ENCODE data around the gene NID2.

The NID2 gene

DNA sequence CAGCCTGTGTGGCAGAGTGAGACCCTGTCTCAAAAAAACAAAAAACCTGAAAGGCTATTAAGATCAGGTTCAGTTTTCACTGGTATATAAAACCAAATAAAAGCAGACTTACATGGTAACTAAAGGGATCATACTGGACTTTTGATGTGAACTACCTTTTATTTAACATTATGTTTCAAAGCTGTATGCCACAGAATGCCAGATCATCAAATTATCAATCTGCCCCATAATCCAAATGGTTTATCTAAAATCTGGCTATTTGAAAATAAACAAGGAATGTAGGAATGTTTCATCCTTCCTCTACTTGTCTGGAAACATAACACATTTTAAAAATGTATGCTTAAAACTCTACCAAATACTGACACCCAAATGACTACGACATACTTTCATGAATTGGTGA, 14.2 kb downstream of the NID2 start:
- TF ChIP-seq, protein P1, sequence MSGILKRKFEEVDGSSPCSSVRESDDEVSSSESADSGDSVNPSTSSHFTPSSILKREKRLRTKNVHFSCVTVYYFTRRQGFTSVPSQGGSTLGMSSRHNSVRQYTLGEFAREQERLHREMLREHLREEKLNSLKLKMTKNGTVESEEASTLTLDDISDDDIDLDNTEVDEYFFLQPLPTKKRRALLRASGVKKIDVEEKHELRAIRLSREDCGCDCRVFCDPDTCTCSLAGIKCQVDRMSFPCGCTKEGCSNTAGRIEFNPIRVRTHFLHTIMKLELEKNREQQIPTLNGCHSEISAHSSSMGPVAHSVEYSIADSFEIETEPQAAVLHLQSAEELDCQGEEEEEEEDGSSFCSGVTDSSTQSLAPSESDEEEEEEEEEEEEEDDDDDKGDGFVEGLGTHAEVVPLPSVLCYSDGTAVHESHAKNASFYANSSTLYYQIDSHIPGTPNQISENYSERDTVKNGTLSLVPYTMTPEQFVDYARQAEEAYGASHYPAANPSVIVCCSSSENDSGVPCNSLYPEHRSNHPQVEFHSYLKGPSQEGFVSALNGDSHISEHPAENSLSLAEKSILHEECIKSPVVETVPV (CRISPR knock-in tag; IDR thresholded peaks at IDR 0.05): no peak
- TF ChIP-seq TSHZ2 (CRISPR knock-in tag; IDR thresholded peaks at IDR 0.05) (no peak), CSDC2 (CRISPR knock-in tag; IDR thresholded peaks at IDR 0.05) (no peak), ZFP30 (CRISPR knock-in tag; IDR thresholded peaks at IDR 0.05) (no peak), ZNF565 (CRISPR knock-in tag; conservative IDR thresholded peaks at IDR 0.05; ENCODE audit: low read depth) (no peak), ARNTL (CRISPR knock-in tag; IDR thresholded peaks at IDR 0.05; ENCODE audit: borderline replicate concordance, low read depth) (no peak), ZNF8 (CRISPR knock-in tag; IDR thresholded peaks at IDR 0.05) (no peak), ESRRG (CRISPR knock-in tag; IDR thresholded peaks at IDR 0.05) (no peak), OSR1 (CRISPR knock-in tag; IDR thresholded peaks at IDR 0.05) (no peak), RARB (CRISPR knock-in tag; IDR thresholded peaks at IDR 0.05) (no peak), TOX (CRISPR knock-in tag; IDR thresholded peaks at IDR 0.05; ENCODE audit: borderline replicate concordance) (no peak), BACH2 (CRISPR knock-in tag; IDR thresholded peaks at IDR 0.05; ENCODE audit: borderline replicate concordance) (no peak), SNAI2 (CRISPR knock-in tag; IDR thresholded peaks at IDR 0.05) (no peak), ISL1 (CRISPR knock-in tag; IDR thresholded peaks at IDR 0.05) (no peak)
- TF ChIP-seq, protein P2, sequence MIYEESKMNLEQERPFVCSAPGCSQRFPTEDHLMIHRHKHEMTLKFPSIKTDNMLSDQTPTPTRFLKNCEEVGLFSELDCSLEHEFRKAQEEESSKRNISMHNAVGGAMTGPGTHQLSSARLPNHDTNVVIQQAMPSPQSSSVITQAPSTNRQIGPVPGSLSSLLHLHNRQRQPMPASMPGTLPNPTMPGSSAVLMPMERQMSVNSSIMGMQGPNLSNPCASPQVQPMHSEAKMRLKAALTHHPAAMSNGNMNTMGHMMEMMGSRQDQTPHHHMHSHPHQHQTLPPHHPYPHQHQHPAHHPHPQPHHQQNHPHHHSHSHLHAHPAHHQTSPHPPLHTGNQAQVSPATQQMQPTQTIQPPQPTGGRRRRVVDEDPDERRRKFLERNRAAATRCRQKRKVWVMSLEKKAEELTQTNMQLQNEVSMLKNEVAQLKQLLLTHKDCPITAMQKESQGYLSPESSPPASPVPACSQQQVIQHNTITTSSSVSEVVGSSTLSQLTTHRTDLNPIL (CRISPR knock-in tag; IDR thresholded peaks at IDR 0.05; ENCODE audit: low read depth): no peak
- ATAC-seq: no peak

GRCh38 chr14:52053044-52053443, 15.8 kb downstream of the NID2 start:
- no peak for ATAC-seq
- TF ChIP-seq, protein P3, sequence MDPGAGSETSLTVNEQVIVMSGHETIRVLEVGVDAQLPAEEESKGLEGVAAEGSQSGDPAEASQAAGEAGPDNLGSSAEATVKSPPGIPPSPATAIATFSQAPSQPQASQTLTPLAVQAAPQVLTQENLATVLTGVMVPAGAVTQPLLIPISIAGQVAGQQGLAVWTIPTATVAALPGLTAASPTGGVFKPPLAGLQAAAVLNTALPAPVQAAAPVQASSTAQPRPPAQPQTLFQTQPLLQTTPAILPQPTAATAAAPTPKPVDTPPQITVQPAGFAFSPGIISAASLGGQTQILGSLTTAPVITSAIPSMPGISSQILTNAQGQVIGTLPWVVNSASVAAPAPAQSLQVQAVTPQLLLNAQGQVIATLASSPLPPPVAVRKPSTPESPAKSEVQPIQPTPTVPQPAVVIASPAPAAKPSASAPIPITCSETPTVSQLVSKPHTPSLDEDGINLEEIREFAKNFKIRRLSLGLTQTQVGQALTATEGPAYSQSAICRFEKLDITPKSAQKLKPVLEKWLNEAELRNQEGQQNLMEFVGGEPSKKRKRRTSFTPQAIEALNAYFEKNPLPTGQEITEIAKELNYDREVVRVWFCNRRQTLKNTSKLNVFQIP (CRISPR knock-in tag; IDR thresholded peaks at IDR 0.05; ENCODE audit: borderline replicate concordance, low read depth): no peak

DNA sequence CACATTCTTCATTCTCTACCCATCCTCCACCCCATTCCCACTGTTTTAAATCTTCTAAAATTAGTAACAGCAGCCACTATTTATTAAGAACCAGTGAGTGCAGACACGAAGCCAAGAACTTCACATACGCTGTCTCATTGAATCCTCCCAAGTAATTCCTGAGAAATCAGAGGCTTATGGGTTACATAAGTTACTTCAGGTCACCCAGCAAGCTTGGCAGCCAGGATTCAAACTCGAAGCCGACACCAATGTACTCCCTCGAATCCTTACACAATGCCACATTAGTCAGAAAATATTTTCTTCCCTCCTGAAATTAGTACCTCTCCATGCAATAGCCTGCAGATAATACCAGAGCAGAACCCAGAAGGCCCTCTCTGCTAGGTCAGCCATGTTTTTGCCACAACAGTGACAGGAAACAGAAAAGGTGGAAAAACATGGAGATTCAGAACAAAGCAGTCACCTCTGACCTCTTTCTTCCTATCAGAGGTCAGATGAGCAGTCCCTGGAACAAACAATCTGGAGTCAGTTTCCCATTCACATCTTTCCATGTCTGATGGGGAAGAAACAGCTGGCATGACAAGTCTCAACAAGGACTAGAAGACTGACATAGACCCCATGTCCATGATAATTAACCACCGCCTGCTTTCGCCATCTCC, 16.4 kb downstream of the NID2 start:
- peak; percentile 81 for ATAC-seq
- TF ChIP-seq RARB (CRISPR knock-in tag; IDR thresholded peaks at IDR 0.05) (no peak), ARNTL (CRISPR knock-in tag; IDR thresholded peaks at IDR 0.05; ENCODE audit: borderline replicate concordance, low read depth) (no peak), GLIS3 (CRISPR knock-in tag; IDR thresholded peaks at IDR 0.05) (no peak), BACH2 (CRISPR knock-in tag; IDR thresholded peaks at IDR 0.05; ENCODE audit: borderline replicate concordance) (no peak), TCF4 (CRISPR knock-in tag; IDR thresholded peaks at IDR 0.05; ENCODE audit: borderline replicate concordance) (no peak), PPARA (CRISPR knock-in tag; IDR thresholded peaks at IDR 0.05; ENCODE audit: borderline replicate concordance) (no peak), TOX (CRISPR knock-in tag; IDR thresholded peaks at IDR 0.05; ENCODE audit: borderline replicate concordance) (no peak)
- TF ChIP-seq, protein P4, sequence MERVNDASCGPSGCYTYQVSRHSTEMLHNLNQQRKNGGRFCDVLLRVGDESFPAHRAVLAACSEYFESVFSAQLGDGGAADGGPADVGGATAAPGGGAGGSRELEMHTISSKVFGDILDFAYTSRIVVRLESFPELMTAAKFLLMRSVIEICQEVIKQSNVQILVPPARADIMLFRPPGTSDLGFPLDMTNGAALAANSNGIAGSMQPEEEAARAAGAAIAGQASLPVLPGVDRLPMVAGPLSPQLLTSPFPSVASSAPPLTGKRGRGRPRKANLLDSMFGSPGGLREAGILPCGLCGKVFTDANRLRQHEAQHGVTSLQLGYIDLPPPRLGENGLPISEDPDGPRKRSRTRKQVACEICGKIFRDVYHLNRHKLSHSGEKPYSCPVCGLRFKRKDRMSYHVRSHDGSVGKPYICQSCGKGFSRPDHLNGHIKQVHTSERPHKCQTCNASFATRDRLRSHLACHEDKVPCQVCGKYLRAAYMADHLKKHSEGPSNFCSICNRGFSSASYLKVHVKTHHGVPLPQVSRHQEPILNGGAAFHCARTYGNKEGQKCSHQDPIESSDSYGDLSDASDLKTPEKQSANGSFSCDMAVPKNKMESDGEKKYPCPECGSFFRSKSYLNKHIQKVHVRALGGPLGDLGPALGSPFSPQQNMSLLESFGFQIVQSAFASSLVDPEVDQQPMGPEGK (CRISPR knock-in tag; IDR thresholded peaks at IDR 0.05; ENCODE audit: borderline replicate concordance): no peak
